ENCODE results near the gene APRT.
A peak's percentile ranks its signal among the peaks of the same experiment; 100 is the strongest.

APRT gene

GRCh38 chr16:88803264-88803987 is 8.3 kb downstream of the APRT start, which contains the start of gene CDT1:
Gene CDT1, plus strand, starts transcription at chr16:88803789. Its CDS starts 43 bp downstream, at chr16:88803832.
- peak in 1 of 2 experiments; percentile 55 for DNase-seq (ENCODE audit: low read depth in 1 of 2, low spot score in 1 of 2)
- Histone ChIP-seq H3K27ac (replicated peaks) (peak within 1 kb of the TSS; percentile 99), H3K27me3 (ENCODE audit: insufficient read depth, poor library complexity, severe bottlenecking) (no peaks in the 10 kb centered on the region), H3K4me3 (replicated peaks; ENCODE audit: insufficient read depth, low read length) (peak within 1 kb of the TSS; percentile 67)
- peak; percentile 39; the same call in 1 of the 2 replicates for TF ChIP-seq SPI1 (IDR thresholded peaks at IDR 0.05; ENCODE audit: borderline replicate concordance, low read depth)
- TF ChIP-seq REST (IDR thresholded peaks at IDR 0.05; ENCODE audit: insufficient replicate concordance, low read depth): no peak

- Histone ChIP-seq H3K4me3 (replicated peaks; ENCODE audit: insufficient read depth, low read length) (no peak overlapping the region), H3K27me3 (ENCODE audit: insufficient read depth, poor library complexity, severe bottlenecking) (no peaks in the 10 kb centered on the region), H3K27ac (replicated peaks) (peak overlapping the region; percentile 99)
- TF ChIP-seq GABPA (IDR thresholded peaks at IDR 0.05; ENCODE audit: low read depth) (no peak), REST (IDR thresholded peaks at IDR 0.05; ENCODE audit: insufficient replicate concordance, low read depth) (no peak), SPI1 (IDR thresholded peaks at IDR 0.05; ENCODE audit: borderline replicate concordance, low read depth) (no peak), CTCF (IDR thresholded peaks at IDR 0.05; ENCODE audit: insufficient read depth, low read length) (no peak), POLR2AphosphoS5 (IDR thresholded peaks at IDR 0.05; ENCODE audit: low read depth) (no peak)
- DNase-seq (ENCODE audit: low read depth in 1 of 2, low spot score in 1 of 2): no peak
Observed at GRCh38 chr16:88800277-88800592, 11.5 kb downstream of the APRT start.

- no peak overlapping the region for H3K4me3 ChIP-seq (replicated peaks; ENCODE audit: insufficient read depth, low read length)
- no peaks in the 10 kb centered on the region for H3K27me3 ChIP-seq (ENCODE audit: insufficient read depth, poor library complexity, severe bottlenecking)
- peak in 1 of 2 experiments; percentile 90 for DNase-seq (ENCODE audit: low read depth in 1 of 2, low spot score in 1 of 2)
- H3K27ac ChIP-seq (replicated peaks): peak overlapping the region; percentile 99
- peak; percentile 94 for TF ChIP-seq POLR2AphosphoS5 (IDR thresholded peaks at IDR 0.05; ENCODE audit: low read depth)
- no peak for TF ChIP-seq CTCF (IDR thresholded peaks at IDR 0.05; ENCODE audit: insufficient read depth, low read length)
- TF ChIP-seq SPI1 (IDR thresholded peaks at IDR 0.05; ENCODE audit: borderline replicate concordance, low read depth): no peak
- TF ChIP-seq REST (IDR thresholded peaks at IDR 0.05; ENCODE audit: insufficient replicate concordance, low read depth): no peak
- no peak for TF ChIP-seq GABPA (IDR thresholded peaks at IDR 0.05; ENCODE audit: low read depth)
Observed at GRCh38 chr16:88799569-88800276, 12.0 kb downstream of the APRT start.
